Adrenal gland (tissue), 12 donors: ENCODE results near the gene SIPA1L2. TPM values are rescaled to one million over a fixed set of nuclear protein-coding genes. Genes with fewer than 3 reads are reported as not detected.
A peak's percentile ranks its signal among the peaks of the same experiment; 100 is the strongest.

Source experiments
- DNase-seq, 7 donors: peaks; one replicate each; pipeline ENCODE4 v3.0.0-alpha.2; 2019 to 2020
- H3K27ac ChIP-seq, 5 donors: fragments of 200-600 bp; sonication (generic) in 4 of 5; 1 replicate in 3 of 5; 2 replicates in 2 of 5; pipeline versions ENCODE4 v1.5.1 to v1.8.0; 2016 to 2020; ENCODE audit warnings: mild to moderate bottlenecking in 1 of 5
- H3K27me3 ChIP-seq: fragments of 200-600 bp; 2 replicates; pipeline ENCODE4 v1.8.0; 2021
- H3K36me3 ChIP-seq, 2 donors: fragments of 200-600 bp; replicated peaks in 1 of 2; 1 replicate in 1 of 2; 2 replicates in 1 of 2; pipeline versions ENCODE4 v1.5.1 to v1.8.0; 2018 to 2022
- H3K4me1 ChIP-seq, 2 donors: fragments of 200-600 bp; replicated peaks in 1 of 2; 1 replicate in 1 of 2; 2 replicates in 1 of 2; pipeline versions ENCODE4 v1.5.1 to v1.8.0; 2018 to 2021
- H3K4me3 ChIP-seq, 4 donors: fragments of 200-600 bp; sonication (generic) in 3 of 4; one replicate each; pipeline ENCODE4 v1.5.1; 2016 to 2018
- H3K9me3 ChIP-seq, 3 donors: fragments of 200-600 bp; sonication (generic) in 1 of 3; replicated peaks in 1 of 3; 1 replicate in 2 of 3; 2 replicates in 1 of 3; pipeline versions ENCODE4 v1.5.1 to v1.8.0; 2016 to 2021
- POLR2A ChIP-seq, 2 donors: fragments of 450-650 bp; IDR thresholded peaks; one replicate each; pipeline ENCODE4 v1.6.1; 2017; ENCODE audit warnings: antibody characterized with exemption in 2 of 2, mild to moderate bottlenecking in 2 of 2, moderate library complexity in 1 of 2
- WGBS, 4 donors: extraction: QIAGEN DNeasy Blood & Tissue Kit in 2 of 4; methylation state at CpG; one replicate each; pipeline versions ENCODE4 v1.1.5 to v1.1.7; 2013 to 2017; 5-methylcytosine and 5-hydroxymethylcytosine counted together
- intact Hi-C, 2 donors: fragments of 100-400 bp; cut with DNase I; formaldehyde crosslinking; loops; one replicate each; pipeline versions ENCODE4 v1.14.1 to v1.15.0; 2022 to 2023
- polyA plus RNA-seq, 3 donors: library from polyadenylated mRNA; stranded (reverse); fragments of 200-250 nt in 2 of 3; fragments of 350-450 nt in 1 of 3; fragmentation: Illumina TruSeq in 1 of 3; extraction: RNeasy Lipid Tissue Mini Kit (QIAGEN cat#74804) in 1 of 3; gene quantifications; one replicate each; pipeline ENCODE4 v1.2.3, GENCODE V29; 2013 to 2014
- total RNA-seq, 9 donors: library from RNA; depleted of rRNA in 4 of 9; stranded (reverse); fragments of >200 nt in 4 of 9; fragments of 120-200 nt in 1 of 9; fragmentation: NEBNext Ultra II Directional in 1 of 9; extraction: Animal tissue kit (Norgen Biotek cat#: 25700) in 1 of 9; gene quantifications; one replicate each; pipeline versions ENCODE4 v1.1.0 to v1.2.4, GENCODE V29; 2013 to 2023
- TF ChIP-seq, protein P1 (sequence below), 6 experiments: fragments of 450-650 bp in 4 of 6; fragments of 200-600 bp in 2 of 6; sonication (generic) in 1 of 6; IDR thresholded peaks; 1 replicate in 5 of 6; 2 replicates in 1 of 6; pipeline versions ENCODE4 v1.5.1 to v1.8.0; 2016 to 2021; ENCODE audit warnings: antibody characterized with exemption in 6 of 6, mild to moderate bottlenecking in 2 of 6, moderate library complexity in 1 of 6
- donor health status: healthy with polysubstance abuse.
- donor health status: Bipolar disorder and iron deficiency.
- donor health status: DM: yes; HTN: yes; CAD: no.
- donor health status: DM: no; HTN: no; CAD: no.
- donor health status: DM: no; HTN: no; CAD: no.
- donor health status: DM: yes; HTN: yes; CAD: no.

Gene SIPA1L2
- total and polyA plus RNA-seq, 12 donors: 5.5 to 15.9 (median 10.6) TPM

DNA sequence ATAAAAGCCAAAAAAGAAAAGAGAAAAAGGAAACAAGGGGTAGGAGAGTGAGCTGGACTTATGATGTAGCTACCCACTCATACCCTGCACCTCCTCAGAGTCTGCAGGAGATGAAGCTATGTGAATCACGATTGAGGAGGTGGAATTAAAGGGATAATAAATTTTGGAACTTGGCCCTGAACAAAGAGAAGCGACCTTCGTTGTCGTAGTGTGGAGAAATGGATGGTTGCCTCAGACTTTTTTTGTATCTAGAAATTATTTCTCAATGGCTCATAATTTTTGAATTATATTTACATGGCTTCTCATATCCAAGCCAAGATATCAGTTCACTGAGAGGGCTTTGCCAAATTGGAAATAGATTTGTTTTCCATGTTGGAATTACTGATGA lies 37.8 kb upstream of the SIPA1L2 start:
- H3K27ac ChIP-seq: no peak overlapping the region
- no peak overlapping the region for H3K4me3 ChIP-seq
- WGBS, 4 donors: 12 to 25% (median 17%) methylated on average over 4 of the region's 4 CpGs
- no peaks in the 10 kb centered on the region for H3K27me3 ChIP-seq
- peaks cover 0 to 14% of the 10 kb centered on the region in 2 donors for H3K4me1 ChIP-seq
- no peaks in the 10 kb centered on the region for H3K9me3 ChIP-seq
- peak in 3 of 7 donors; percentile 31 to 46 (median 34) for DNase-seq
- TF ChIP-seq, protein P1, sequence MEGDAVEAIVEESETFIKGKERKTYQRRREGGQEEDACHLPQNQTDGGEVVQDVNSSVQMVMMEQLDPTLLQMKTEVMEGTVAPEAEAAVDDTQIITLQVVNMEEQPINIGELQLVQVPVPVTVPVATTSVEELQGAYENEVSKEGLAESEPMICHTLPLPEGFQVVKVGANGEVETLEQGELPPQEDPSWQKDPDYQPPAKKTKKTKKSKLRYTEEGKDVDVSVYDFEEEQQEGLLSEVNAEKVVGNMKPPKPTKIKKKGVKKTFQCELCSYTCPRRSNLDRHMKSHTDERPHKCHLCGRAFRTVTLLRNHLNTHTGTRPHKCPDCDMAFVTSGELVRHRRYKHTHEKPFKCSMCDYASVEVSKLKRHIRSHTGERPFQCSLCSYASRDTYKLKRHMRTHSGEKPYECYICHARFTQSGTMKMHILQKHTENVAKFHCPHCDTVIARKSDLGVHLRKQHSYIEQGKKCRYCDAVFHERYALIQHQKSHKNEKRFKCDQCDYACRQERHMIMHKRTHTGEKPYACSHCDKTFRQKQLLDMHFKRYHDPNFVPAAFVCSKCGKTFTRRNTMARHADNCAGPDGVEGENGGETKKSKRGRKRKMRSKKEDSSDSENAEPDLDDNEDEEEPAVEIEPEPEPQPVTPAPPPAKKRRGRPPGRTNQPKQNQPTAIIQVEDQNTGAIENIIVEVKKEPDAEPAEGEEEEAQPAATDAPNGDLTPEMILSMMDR (IDR thresholded peaks at IDR 0.05): no peak
- no peak for TF ChIP-seq POLR2A (IDR thresholded peaks at IDR 0.05)
- H3K36me3 ChIP-seq: no peaks in the 10 kb centered on the region
- intact Hi-C loops: no loop called here

DNA sequence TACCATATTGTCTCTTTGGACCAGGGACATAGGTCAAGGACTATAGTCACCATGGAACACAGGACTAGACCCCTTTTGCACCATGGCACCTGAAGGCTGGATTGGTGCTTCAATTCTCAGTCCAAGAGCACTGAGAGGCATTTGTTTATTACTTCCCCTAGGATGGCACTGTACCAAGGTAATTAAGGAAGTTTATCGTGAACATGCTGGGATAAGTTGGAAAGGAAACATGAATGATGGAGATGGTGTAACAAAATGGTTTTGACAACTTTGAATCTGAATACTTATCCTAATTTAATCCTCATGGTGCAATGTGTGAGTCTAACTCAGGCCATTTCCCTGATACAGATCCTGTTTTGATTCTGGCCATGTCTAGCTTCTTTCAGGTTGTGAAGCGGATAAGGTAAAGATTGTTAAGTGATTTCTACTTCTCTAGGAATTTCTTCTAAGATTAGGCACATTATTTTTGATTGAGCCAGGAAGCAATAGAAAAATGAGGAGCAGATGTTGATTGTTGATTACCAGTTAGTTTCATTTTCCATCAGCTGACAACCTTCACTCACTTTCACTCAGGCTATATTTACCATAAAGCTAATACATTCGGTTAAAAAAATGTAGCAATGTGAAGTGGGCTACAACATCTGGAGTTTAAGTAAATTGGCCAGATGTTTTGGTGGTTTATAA lies 37.3 kb upstream of the SIPA1L2 start:
- no peaks in the 10 kb centered on the region for H3K36me3 ChIP-seq
- 37 to 56% (median 42%) methylated on average over 3 of the region's 3 CpGs for WGBS, 4 donors
- intact Hi-C loops: no loop called here
- H3K4me3 ChIP-seq: no peak overlapping the region
- no peak overlapping the region for H3K27ac ChIP-seq
- peaks cover 0 to 14% of the 10 kb centered on the region in 2 donors for H3K4me1 ChIP-seq
- no peaks in the 10 kb centered on the region for H3K9me3 ChIP-seq
- DNase-seq: no peak
- no peaks in the 10 kb centered on the region for H3K27me3 ChIP-seq
- no peak for TF ChIP-seq POLR2A (IDR thresholded peaks at IDR 0.05)
- TF ChIP-seq, protein P1 (IDR thresholded peaks at IDR 0.05): no peak

DNA sequence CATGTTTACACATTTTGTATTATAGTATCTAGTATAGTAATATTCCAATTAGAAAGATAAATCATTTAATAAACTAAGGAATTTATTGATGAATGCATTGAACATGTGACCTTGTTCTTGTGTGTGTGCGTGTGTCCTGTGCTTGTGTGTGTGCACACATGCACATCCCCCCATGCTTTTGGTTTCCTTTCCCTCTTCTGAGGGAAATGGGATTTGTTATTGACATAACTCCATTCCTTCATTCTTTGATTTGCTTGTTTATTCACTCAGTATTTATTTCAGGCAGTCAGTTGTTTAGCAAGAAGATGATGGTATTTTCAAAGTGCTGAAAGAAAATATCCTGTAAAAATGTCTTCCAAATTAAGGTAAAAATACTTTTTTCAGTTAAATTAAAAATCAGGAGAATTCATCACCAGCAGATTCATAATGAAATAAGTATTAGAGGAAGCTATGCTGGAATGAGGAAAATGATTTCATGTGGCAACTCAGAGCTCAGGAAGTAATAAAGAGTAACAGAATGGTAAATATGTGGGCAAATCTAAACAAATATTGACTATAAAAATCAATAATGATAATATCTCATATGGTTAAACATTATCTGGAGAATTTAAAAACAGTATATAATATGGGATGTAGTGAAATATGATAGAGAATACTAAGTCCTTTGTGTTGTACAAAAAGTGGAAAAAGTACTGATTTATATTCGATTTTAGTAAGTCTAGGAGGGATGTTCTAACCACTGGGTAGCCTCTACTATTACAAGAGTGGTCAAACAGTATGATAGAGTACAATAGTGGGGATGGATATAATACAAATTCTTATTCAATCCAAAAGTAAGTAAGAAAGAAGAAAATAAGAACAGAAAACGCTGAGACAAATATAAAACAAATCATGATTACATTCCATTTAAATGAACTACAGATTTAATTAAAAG lies 35.2 kb upstream of the SIPA1L2 start:
- Histone ChIP-seq H3K4me1 (peaks cover 0 to 14% of the 10 kb centered on the region in 2 donors), H3K27me3 (no peaks in the 10 kb centered on the region), H3K36me3 (no peaks in the 10 kb centered on the region), H3K4me3 (no peak overlapping the region), H3K27ac (no peak overlapping the region), H3K9me3 (no peaks in the 10 kb centered on the region)
- DNase-seq: no peak
- intact Hi-C loops: no loop called here
- WGBS, 4 donors: 88 to 92% (median 90%) methylated on average over 3 of the region's 3 CpGs
- TF ChIP-seq POLR2A (IDR thresholded peaks at IDR 0.05): no peak
- TF ChIP-seq, protein P1 (IDR thresholded peaks at IDR 0.05): no peak

DNA sequence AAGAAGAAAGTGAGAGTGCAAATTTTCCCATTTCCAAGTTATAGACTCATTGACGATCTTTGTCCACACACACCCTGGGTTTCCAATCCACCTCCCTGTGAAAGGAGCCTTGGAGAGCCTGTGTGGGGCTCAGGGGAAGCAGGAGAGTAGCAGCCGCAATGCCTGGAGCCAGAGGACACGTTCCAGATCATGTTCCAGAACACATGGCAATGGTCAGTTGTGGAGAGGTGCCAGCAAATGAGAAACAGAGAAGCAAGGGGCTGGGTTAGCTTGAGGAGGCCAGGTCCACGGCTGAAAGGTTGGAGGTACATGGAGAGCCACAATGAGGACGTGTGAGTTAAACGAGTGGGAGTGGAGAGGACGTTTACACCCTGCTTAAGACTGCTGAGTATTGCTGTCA lies 33.0 kb upstream of the SIPA1L2 start:
- TF ChIP-seq POLR2A (IDR thresholded peaks at IDR 0.05): no peak
- TF ChIP-seq, protein P1 (IDR thresholded peaks at IDR 0.05): no peak
- H3K4me1 ChIP-seq: peaks cover 0 to 9% of the 10 kb centered on the region in 2 donors
- DNase-seq: no peak
- H3K27ac ChIP-seq: no peak overlapping the region
- WGBS, 4 donors: 60 to 79% (median 71%) methylated on average over 7 of the region's 7 CpGs
- no peak overlapping the region for H3K4me3 ChIP-seq
- H3K27me3 ChIP-seq: no peaks in the 10 kb centered on the region
- intact Hi-C loops: no loop called here
- no peaks in the 10 kb centered on the region for H3K9me3 ChIP-seq
- no peaks in the 10 kb centered on the region for H3K36me3 ChIP-seq
